Activated CD4-positive, CD25-positive, alpha-beta regulatory T cell (primary cell): ENCODE measurements around the gene ELL.
A peak's percentile ranks its signal among the peaks of the same experiment; 100 is the strongest.

Experiments
- DNase-seq, 4 experiments: peaks; one replicate each; lab custom pipeline; 2025; lab: John Stamatoyannopoulos, UW

Gene ELL

GRCh38 chr19:18469069-18469846 is 52.6 kb downstream of the ELL start:
- peak; percentile 26 to 43 (median 36) for DNase-seq

- DNase-seq: no peak
These were observed 53.4 kb downstream of the ELL start for GRCh38 chr19:18468517-18468916.

GRCh38 chr19:18467978-18468377 is 53.9 kb downstream of the ELL start:
- no peak for DNase-seq

GRCh38 chr19:18466354-18466753 is 55.5 kb downstream of the ELL start:
- DNase-seq: no peak

- DNase-seq: no peak
These were observed 55.9 kb downstream of the ELL start for GRCh38 chr19:18465964-18466339.

- DNase-seq: no peak
These were observed 56.5 kb downstream of the ELL start for GRCh38 chr19:18465214-18465963.

- no peak for DNase-seq
These were observed 57.2 kb downstream of the ELL start for GRCh38 chr19:18464646-18465045.

- no peak for DNase-seq
These were observed 60.4 kb downstream of the ELL start for GRCh38 chr19:18461471-18461870.

- no peak for DNase-seq
These were observed 61.0 kb downstream of the ELL start for GRCh38 chr19:18460900-18461299.

- no peak for DNase-seq
These were observed 64.2 kb downstream of the ELL start for GRCh38 chr19:18457483-18458331.

GRCh38 chr19:18456974-18457373 is 64.9 kb downstream of the ELL start:
- DNase-seq: no peak

GRCh38 chr19:18456279-18456678 is 65.6 kb downstream of the ELL start:
- no peak for DNase-seq

GRCh38 chr19:18453269-18454024 is 68.4 kb downstream of the ELL start:
- no peak for DNase-seq

GRCh38 chr19:18452386-18452785 is 69.5 kb downstream of the ELL start:
- no peak for DNase-seq

- peak; percentile 75 to 91 (median 83) for DNase-seq
These were observed 70.7 kb downstream of the ELL start for GRCh38 chr19:18450931-18451836.

GRCh38 chr19:18450021-18450930 is 71.6 kb downstream of the ELL start:
- DNase-seq: no peak

- DNase-seq: no peak
These were observed 72.3 kb downstream of the ELL start for GRCh38 chr19:18449552-18449951.

GRCh38 chr19:18446811-18447359 is 75.0 kb downstream of the ELL start:
- DNase-seq: no peak

GRCh38 chr19:18446145-18446810 is 75.6 kb downstream of the ELL start:
- no peak for DNase-seq
